ENCODE data around the gene MYBPC2.

- TF ChIP-seq CTCF (IDR thresholded peaks at IDR 0.05; ENCODE audit: insufficient read depth, low read length, poor library complexity, severe bottlenecking) (no peak), EZH2phosphoT487 (conservative IDR thresholded peaks at IDR 0.05; ENCODE audit: low read length) (no peak)
These were observed 45.4 kb upstream of the MYBPC2 start for GRCh38 chr19:50387176-50387867.
